ENCODE measurements around the gene CD164L2. TPM values are rescaled to one million over a fixed set of nuclear protein-coding genes. Genes with fewer than 3 reads are reported as not detected.
"Not testable (repeated sequence)": the region's sequence is repeated elsewhere in the genome, so short reads cannot be mapped to it uniquely, and the experiment has no call there.

Gene CD164L2
- total RNA-seq, result 6.8 TPM
- long read RNA-seq, partial matches to known transcripts, result 0 of 2 reads
- long read RNA-seq, other reads (novel, unspliced or antisense), result 1 of 2 reads

- H3K27ac ChIP-seq, result no peak within 1 kb of the TSS
- no peaks in the 10 kb centered on the region for H3K36me3 ChIP-seq
- TF ChIP-seq CTCF (IDR thresholded peaks at IDR 0.05), result no peak
- DNase-seq (peak; percentile 84), ATAC-seq (peak; percentile 89 to 93)
- intact Hi-C loops (cut with DNase I), result no loop called here
- H3K9me3 ChIP-seq, result no peaks in the 10 kb centered on the region
- peaks cover 17% of the 10 kb centered on the region for H3K4me1 ChIP-seq
- peak within 1 kb of the TSS; percentile 33 for H3K4me3 ChIP-seq
- no peaks in the 10 kb centered on the region for H3K27me3 ChIP-seq (ENCODE audit: low read depth)
These were observed at the start of gene CD164L2 for GRCh38 chr1:27383039-27383605. TSS of gene CD164L2 (minus strand) at chr1:27383333. CDS start at chr1:27383239, 94 bp downstream.

- Histone ChIP-seq H3K4me1 (peaks cover 96% of the 10 kb centered on the region), H3K27ac (peak overlapping the region; percentile 42)
- DNase-seq; ATAC-seq; H3K9me3 ChIP-seq; H3K36me3 ChIP-seq; intact Hi-C loops (cut with DNase I); H3K27me3 ChIP-seq (ENCODE audit: low read depth); H3K4me3 ChIP-seq: not testable (repeated sequence)
These were observed 49.6 kb upstream of the CD164L2 start for GRCh38 chr1:27432725-27433124.

- DNase-seq (no peak), ATAC-seq (no peak)
- Histone ChIP-seq H3K4me1 (peaks cover 96% of the 10 kb centered on the region), H3K4me3 (no peak overlapping the region), H3K27ac (peak overlapping the region; percentile 86), H3K36me3 (peaks cover 11% of the 10 kb centered on the region), H3K9me3 (no peaks in the 10 kb centered on the region), H3K27me3 (ENCODE audit: low read depth) (no peaks in the 10 kb centered on the region)
- intact Hi-C loops (cut with DNase I), result no loop called here
- TF ChIP-seq CTCF (IDR thresholded peaks at IDR 0.05), result no peak
These were observed 48.4 kb upstream of the CD164L2 start for GRCh38 chr1:27431601-27431940.

GRCh38 chr1:27430903-27431600, 47.9 kb upstream of the CD164L2 start:
- peak overlapping the region; percentile 86 for H3K27ac ChIP-seq
- TF ChIP-seq CTCF (IDR thresholded peaks at IDR 0.05), result no peak
- peaks cover 16% of the 10 kb centered on the region for H3K36me3 ChIP-seq
- no peak overlapping the region for H3K4me3 ChIP-seq
- DNase-seq, result no peak
- H3K4me1 ChIP-seq, result peaks cover 96% of the 10 kb centered on the region
- intact Hi-C loops (cut with DNase I), result no loop called here
- H3K9me3 ChIP-seq, result no peaks in the 10 kb centered on the region
- no peaks in the 10 kb centered on the region for H3K27me3 ChIP-seq (ENCODE audit: low read depth)
- ATAC-seq, result peak; percentile 56 to 59

DNA sequence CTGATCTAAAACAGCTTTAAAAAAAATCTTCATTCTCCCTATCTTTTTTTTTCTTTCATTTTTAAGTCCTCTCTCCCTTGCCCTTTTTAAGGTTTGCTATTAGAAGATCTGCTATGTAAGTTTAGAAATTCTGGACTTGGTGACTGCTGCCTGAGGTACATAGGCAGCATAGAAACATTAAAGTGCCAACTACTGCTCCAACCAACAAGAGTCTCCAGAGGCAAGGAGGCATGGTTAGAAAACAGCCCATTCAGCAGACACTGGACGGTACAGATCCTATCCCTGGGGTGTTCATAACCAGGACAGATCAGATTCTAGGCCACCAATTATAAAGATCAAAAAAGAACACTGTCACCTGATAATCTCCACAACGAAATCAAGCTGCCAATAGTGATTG, 45.9 kb upstream of the CD164L2 start:
- peaks cover 92% of the 10 kb centered on the region for H3K4me1 ChIP-seq
- H3K27me3 ChIP-seq (ENCODE audit: low read depth), result no peaks in the 10 kb centered on the region
- no peak for TF ChIP-seq CTCF (IDR thresholded peaks at IDR 0.05)
- ATAC-seq (no peak), DNase-seq (no peak)
- H3K9me3 ChIP-seq, result no peaks in the 10 kb centered on the region
- peak overlapping the region; percentile 86 for H3K27ac ChIP-seq
- peaks cover 36% of the 10 kb centered on the region for H3K36me3 ChIP-seq
- H3K4me3 ChIP-seq, result peak overlapping the region; percentile 15
- intact Hi-C loops (cut with DNase I), result no loop called here

All from lower lobe of right lung (tissue), 2 donors.